Ovary (tissue), 9 donors: ENCODE measurements around the gene DEFB121. TPM values are rescaled to one million over a fixed set of nuclear protein-coding genes. Genes with fewer than 3 reads are reported as not detected.

Source experiments
- DNase-seq, 5 donors: peaks; one replicate each; pipeline ENCODE4 v3.0.0-alpha.2; 2019 to 2020
- H3K27ac ChIP-seq, 2 donors: fragments of 200-600 bp; one replicate each; pipeline versions ENCODE4 v1.5.1 to v1.8.0; 2019 to 2022
- H3K27me3 ChIP-seq: fragments of 200-600 bp; one replicate; pipeline ENCODE4 v1.8.0; 2022
- H3K36me3 ChIP-seq: fragments of 200-600 bp; sonication (generic); one replicate; pipeline ENCODE4 v1.5.1; 2019
- H3K4me1 ChIP-seq: one replicate; pipeline ENCODE4 v1.8.1; 2013; ENCODE audit warnings: mild to moderate bottlenecking, moderate library complexity; ENCODE audit not compliant: insufficient read depth
- H3K4me3 ChIP-seq: fragments of 200-600 bp; sonication (generic); one replicate; pipeline ENCODE4 v1.5.1; 2017
- H3K9me3 ChIP-seq, 2 donors: fragments of 200-600 bp in 1 of 2; sonication (generic) in 1 of 2; one replicate each; pipeline versions ENCODE4 v1.5.1 to v1.8.1; 2013 to 2019; ENCODE audit warnings: mild to moderate bottlenecking in 1 of 2, moderate library complexity in 1 of 2
- EP300 ChIP-seq: sonication (generic); formaldehyde crosslinking; IDR thresholded peaks from one replicate; pipeline ENCODE4 v1.6.1; 2017; ENCODE audit warnings: antibody characterized with exemption
- POLR2A ChIP-seq: fragments of 450-650 bp; IDR thresholded peaks from one replicate; pipeline ENCODE4 v1.6.1; 2017; ENCODE audit warnings: antibody characterized with exemption, mild to moderate bottlenecking, moderate library complexity
- WGBS, 3 donors: extraction: QIAGEN DNeasy Blood & Tissue Kit in 1 of 3; methylation state at CpG; one replicate each; pipeline versions ENCODE4 v1.1.5 to v1.1.7; 2013 to 2017; 5-methylcytosine and 5-hydroxymethylcytosine counted together
- intact Hi-C, 4 donors: fragments of 100-400 bp; cut with DNase I; formaldehyde crosslinking; loops; one replicate each; pipeline versions ENCODE4 v1.11.0 to v1.15.1; 2022 to 2023
- polyA plus RNA-seq, 2 donors: library from polyadenylated mRNA; stranded (reverse); fragments of 200-250 nt in 1 of 2; fragments of 350-450 nt in 1 of 2; fragmentation: Illumina TruSeq in 1 of 2; extraction: RNeasy Lipid Tissue Mini Kit (QIAGEN cat#74804) in 1 of 2; gene quantifications; one replicate each; pipeline ENCODE4 v1.2.3, GENCODE V29; 2013 to 2014
- total RNA-seq, 7 donors: library from RNA; depleted of rRNA in 2 of 7; stranded (reverse); fragments of >200 nt in 2 of 7; fragmentation: NEBNext Ultra II Directional in 3 of 7; extraction: Animal tissue kit (Norgen Biotek cat#: 25700) in 3 of 7; gene quantifications; one replicate each; pipeline versions ENCODE4 v1.1.0 to v1.2.4, GENCODE V29; 2016 to 2023
- TF ChIP-seq, protein P1 (sequence below), 3 donors: fragments of 450-650 bp in 2 of 3; fragments of 200-600 bp in 1 of 3; IDR thresholded peaks; one replicate each; pipeline versions ENCODE4 v1.5.1 to v1.8.0; 2016 to 2022; ENCODE audit warnings: antibody characterized with exemption in 3 of 3, mild to moderate bottlenecking in 1 of 3
- donor health status: DM: no; HTN: no; CAD: no; lungs with moderate emphysema.
- donor health status: DM: no; HTN: no; CAD: no.
- donor health status: Bipolar disorder and iron deficiency.
- donor health status: DM: yes; HTN: yes; CAD: no.
- donor health status: DM: no; HTN: no; CAD: no.
- donor health status: DM: yes; HTN: yes; CAD: no.

The DEFB121 gene
- total and polyA plus RNA-seq, 9 donors: not detected

DNA sequence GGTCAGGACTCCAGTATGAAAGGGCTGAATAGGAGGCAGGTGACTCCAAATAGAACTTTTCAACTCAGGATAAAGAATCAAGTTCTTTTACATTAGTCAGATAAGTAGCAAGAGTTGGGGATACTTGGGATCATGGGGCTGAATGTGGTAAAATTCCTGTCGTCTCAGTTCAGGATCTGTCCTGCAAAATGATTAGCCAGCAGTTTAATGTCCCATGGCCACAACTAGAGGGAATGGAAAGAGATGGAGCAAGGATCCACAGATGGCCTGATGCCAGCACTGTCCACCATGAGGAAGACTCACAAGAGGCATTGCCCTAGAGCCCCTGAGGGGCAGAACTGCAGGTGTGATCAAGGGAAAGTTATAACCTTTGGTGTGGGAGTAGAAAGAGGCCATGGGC is 2.1 kb downstream of the DEFB121 start:
- no peak for DNase-seq

DNA sequence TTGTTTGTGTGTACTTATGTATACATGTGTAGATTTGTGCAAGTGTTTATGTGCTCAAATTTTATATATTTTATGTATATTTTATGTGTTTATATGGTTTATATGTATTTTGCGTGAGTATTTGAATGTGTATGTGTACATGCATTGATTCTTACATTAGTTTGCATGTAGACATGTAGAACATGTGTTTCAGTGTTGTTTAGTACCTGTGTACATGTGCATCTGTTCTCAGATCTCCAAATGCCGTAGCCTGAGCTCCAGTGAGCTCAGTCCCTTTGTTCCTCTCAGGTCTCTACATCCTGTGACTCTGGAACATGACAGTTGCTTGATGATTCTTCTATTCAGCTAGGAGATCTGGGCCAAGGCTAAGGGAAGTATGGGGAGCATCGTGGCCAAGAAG is 11.1 kb downstream of the DEFB121 start:
- Histone ChIP-seq H3K4me3 (no peak overlapping the region), H3K9me3 (no peaks in the 10 kb centered on the region), H3K36me3 (no peaks in the 10 kb centered on the region), H3K27me3 (no peaks in the 10 kb centered on the region), H3K4me1 (no peaks in the 10 kb centered on the region), H3K27ac (no peak overlapping the region)
- DNase-seq: no peak
- intact Hi-C loops: no loop called here
- TF ChIP-seq EP300 (no peak), POLR2A (no peak)
- TF ChIP-seq, protein P1, sequence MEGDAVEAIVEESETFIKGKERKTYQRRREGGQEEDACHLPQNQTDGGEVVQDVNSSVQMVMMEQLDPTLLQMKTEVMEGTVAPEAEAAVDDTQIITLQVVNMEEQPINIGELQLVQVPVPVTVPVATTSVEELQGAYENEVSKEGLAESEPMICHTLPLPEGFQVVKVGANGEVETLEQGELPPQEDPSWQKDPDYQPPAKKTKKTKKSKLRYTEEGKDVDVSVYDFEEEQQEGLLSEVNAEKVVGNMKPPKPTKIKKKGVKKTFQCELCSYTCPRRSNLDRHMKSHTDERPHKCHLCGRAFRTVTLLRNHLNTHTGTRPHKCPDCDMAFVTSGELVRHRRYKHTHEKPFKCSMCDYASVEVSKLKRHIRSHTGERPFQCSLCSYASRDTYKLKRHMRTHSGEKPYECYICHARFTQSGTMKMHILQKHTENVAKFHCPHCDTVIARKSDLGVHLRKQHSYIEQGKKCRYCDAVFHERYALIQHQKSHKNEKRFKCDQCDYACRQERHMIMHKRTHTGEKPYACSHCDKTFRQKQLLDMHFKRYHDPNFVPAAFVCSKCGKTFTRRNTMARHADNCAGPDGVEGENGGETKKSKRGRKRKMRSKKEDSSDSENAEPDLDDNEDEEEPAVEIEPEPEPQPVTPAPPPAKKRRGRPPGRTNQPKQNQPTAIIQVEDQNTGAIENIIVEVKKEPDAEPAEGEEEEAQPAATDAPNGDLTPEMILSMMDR (IDR thresholded peaks at IDR 0.05): no peak
- WGBS, 3 donors: 37 to 44% (median 40%) methylated on average over 3 of the region's 3 CpGs

More for the DNA sequence above, 2.1 kb downstream of the DEFB121 start:
- no peaks in the 10 kb centered on the region for H3K4me1 ChIP-seq
- no peak overlapping the region for H3K4me3 ChIP-seq
- no peak overlapping the region for H3K27ac ChIP-seq
- no peaks in the 10 kb centered on the region for H3K36me3 ChIP-seq
- intact Hi-C loops: no loop called here
- TF ChIP-seq EP300: no peak
- TF ChIP-seq, protein P1 (IDR thresholded peaks at IDR 0.05): no peak
- TF ChIP-seq POLR2A: no peak
- 45 to 59% (median 50%) methylated on average over 1 of the region's 1 CpG for WGBS, 3 donors
- no peaks in the 10 kb centered on the region for H3K27me3 ChIP-seq
- no peaks in the 10 kb centered on the region for H3K9me3 ChIP-seq

DNA sequence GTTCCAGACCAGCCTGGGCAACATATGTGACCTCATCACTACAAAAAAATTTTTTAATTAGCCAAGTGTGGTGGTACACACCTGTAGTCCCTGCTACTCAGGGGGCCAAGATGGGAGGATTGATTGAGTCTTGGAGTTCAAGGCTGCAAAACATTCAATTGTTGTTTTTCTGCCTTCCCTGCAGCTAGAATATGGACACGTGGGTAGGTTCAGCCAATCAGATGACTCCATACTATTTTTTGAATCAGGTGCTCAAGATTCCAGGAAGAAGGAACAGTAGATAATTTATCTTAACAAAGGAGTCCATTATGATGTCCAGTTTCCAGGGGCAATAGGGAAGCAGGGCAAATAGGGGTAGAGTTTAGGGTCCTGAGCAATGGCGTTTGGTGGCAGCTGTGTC is 13.2 kb downstream of the DEFB121 start:
- DNase-seq: no peak
- Histone ChIP-seq H3K27ac (no peak overlapping the region), H3K27me3 (no peaks in the 10 kb centered on the region), H3K9me3 (no peaks in the 10 kb centered on the region), H3K4me3 (no peak overlapping the region), H3K36me3 (no peaks in the 10 kb centered on the region), H3K4me1 (no peaks in the 10 kb centered on the region)
- no peak for TF ChIP-seq POLR2A
- TF ChIP-seq EP300: no peak
- TF ChIP-seq, protein P1 (IDR thresholded peaks at IDR 0.05): no peak
- intact Hi-C loops: no loop called here
- WGBS, 3 donors: 54 to 61% (median 55%) methylated on average over 2 of the region's 2 CpGs

DNA sequence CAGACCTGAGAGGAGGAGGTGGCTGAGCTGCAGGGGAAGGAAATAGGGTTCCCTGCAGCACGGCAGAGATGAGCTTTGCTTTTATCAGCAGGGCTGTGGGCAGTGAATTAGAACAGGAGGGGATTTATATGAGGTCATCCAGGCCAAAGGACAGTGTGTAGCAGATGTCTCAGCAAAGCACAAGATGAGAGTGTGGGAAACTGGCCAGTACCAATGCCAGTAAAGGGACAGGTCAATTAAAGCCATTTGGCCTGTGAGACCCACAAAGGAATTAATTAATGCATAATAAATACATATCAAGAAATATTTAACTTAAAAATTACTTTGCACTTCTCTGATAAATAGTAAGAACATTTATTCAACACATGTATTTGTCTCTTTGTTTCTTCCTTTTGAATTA is 15.5 kb downstream of the DEFB121 start, which contains the start of gene DEFB119:
DEFB119 (minus strand) TSS at position 101 of the 400 bp plus-strand sequence. CDS start 107 bp downstream, outside the sequence.
- H3K36me3 ChIP-seq: no peaks in the 10 kb centered on the region
- H3K4me1 ChIP-seq: no peaks in the 10 kb centered on the region
- no peaks in the 10 kb centered on the region for H3K9me3 ChIP-seq
- no peak for TF ChIP-seq EP300
- TF ChIP-seq POLR2A: no peak
- TF ChIP-seq, protein P1 (IDR thresholded peaks at IDR 0.05): no peak
- H3K27ac ChIP-seq: no peak within 1 kb of the TSS
- DNase-seq: no peak
- intact Hi-C loops: no loop called here
- no peaks in the 10 kb centered on the region for H3K27me3 ChIP-seq
- no peak within 1 kb of the TSS for H3K4me3 ChIP-seq
- 24 to 56% (median 48%) methylated on average over 1 of the region's 1 CpG for WGBS, 3 donors
